ENCODE measurements around the gene TMPRSS15.

Gene TMPRSS15

GRCh38 chr21:18253221-18253620 is 150.4 kb downstream of the TMPRSS15 start:
- TF ChIP-seq REST (IDR thresholded peaks at IDR 0.05; ENCODE audit: insufficient read depth in 1 of 2, low read depth in 2 of 2, low read length in 2 of 2) (no peak), SIN3A (IDR thresholded peaks at IDR 0.05; ENCODE audit: borderline replicate concordance, insufficient read depth, low read length) (no peak), FOXP2 (optimal IDR thresholded peaks at IDR 0.05; ENCODE audit: borderline replicate concordance, extremely low read depth, extremely low read length, insufficient read depth) (no peak), TAF1 (IDR thresholded peaks at IDR 0.05; ENCODE audit: borderline replicate concordance, insufficient read depth, low read length) (no peak), POLR2AphosphoS5 (IDR thresholded peaks at IDR 0.05; ENCODE audit: low read depth, low read length) (no peak)

- TF ChIP-seq FOXP2 (optimal IDR thresholded peaks at IDR 0.05; ENCODE audit: borderline replicate concordance, extremely low read depth, extremely low read length, insufficient read depth) (no peak), POLR2AphosphoS5 (IDR thresholded peaks at IDR 0.05; ENCODE audit: low read depth, low read length) (no peak), TAF1 (IDR thresholded peaks at IDR 0.05; ENCODE audit: borderline replicate concordance, insufficient read depth, low read length) (no peak), REST (IDR thresholded peaks at IDR 0.05; ENCODE audit: insufficient read depth in 1 of 2, low read depth in 2 of 2, low read length in 2 of 2) (no peak), SIN3A (IDR thresholded peaks at IDR 0.05; ENCODE audit: borderline replicate concordance, insufficient read depth, low read length) (no peak)
Measured at GRCh38 chr21:18252680-18253079, 150.9 kb downstream of the TMPRSS15 start.

GRCh38 chr21:18252256-18252655 is 151.3 kb downstream of the TMPRSS15 start:
- no peak for TF ChIP-seq REST (IDR thresholded peaks at IDR 0.05; ENCODE audit: insufficient read depth in 1 of 2, low read depth in 2 of 2, low read length in 2 of 2)
- TF ChIP-seq TAF1 (IDR thresholded peaks at IDR 0.05; ENCODE audit: borderline replicate concordance, insufficient read depth, low read length): no peak
- TF ChIP-seq POLR2AphosphoS5 (IDR thresholded peaks at IDR 0.05; ENCODE audit: low read depth, low read length): no peak
- TF ChIP-seq SIN3A (IDR thresholded peaks at IDR 0.05; ENCODE audit: borderline replicate concordance, insufficient read depth, low read length): no peak
- TF ChIP-seq FOXP2 (optimal IDR thresholded peaks at IDR 0.05; ENCODE audit: borderline replicate concordance, extremely low read depth, extremely low read length, insufficient read depth): no peak

- TF ChIP-seq FOXP2 (optimal IDR thresholded peaks at IDR 0.05; ENCODE audit: borderline replicate concordance, extremely low read depth, extremely low read length, insufficient read depth) (no peak), REST (IDR thresholded peaks at IDR 0.05; ENCODE audit: insufficient read depth in 1 of 2, low read depth in 2 of 2, low read length in 2 of 2) (no peak)
Measured at GRCh38 chr21:18251065-18251464, 152.5 kb downstream of the TMPRSS15 start.

GRCh38 chr21:18249672-18250071 is 153.9 kb downstream of the TMPRSS15 start:
- TF ChIP-seq SIN3A (IDR thresholded peaks at IDR 0.05; ENCODE audit: borderline replicate concordance, insufficient read depth, low read length) (no peak), REST (IDR thresholded peaks at IDR 0.05; ENCODE audit: insufficient read depth in 1 of 2, low read depth in 2 of 2, low read length in 2 of 2) (no peak), FOXP2 (optimal IDR thresholded peaks at IDR 0.05; ENCODE audit: borderline replicate concordance, extremely low read depth, extremely low read length, insufficient read depth) (no peak), POLR2AphosphoS5 (IDR thresholded peaks at IDR 0.05; ENCODE audit: low read depth, low read length) (no peak), TAF1 (IDR thresholded peaks at IDR 0.05; ENCODE audit: borderline replicate concordance, insufficient read depth, low read length) (no peak)

All from PFSK-1 (cell line).